OCI-LY3 (cell line): Measurements from ENCODE around the gene LAMA4.

ENCODE experiments used
- H2AFZ ChIP-seq: fragments of 200-600, 300-600 bp; shearing (Covaris generic); 2 replicates; pipeline ENCODE4 v1.6.0; 2014; ENCODE audit warnings: antibody characterized with exemption, low read depth, low read length
- H3K27ac ChIP-seq: fragments of 200-600, 300-600 bp; sonication (generic); 2 replicates; pipeline ENCODE4 v1.5.1; 2014; ENCODE audit warnings: mild to moderate bottlenecking, low read length, moderate library complexity, mixed read lengths
- H3K27me3 ChIP-seq: fragments of 200-600, 300-600 bp; sonication (generic); 2 replicates; pipeline ENCODE4 v1.6.1; 2014; ENCODE audit warnings: low read depth, low read length, mixed read lengths
- H3K36me3 ChIP-seq: fragments of 200-600, 300-600 bp; sonication (generic); replicated peaks from 2 replicates; pipeline ENCODE3; 2014; ENCODE audit warnings: low read depth, low read length, mixed read lengths
- H3K4me1 ChIP-seq: fragments of 300-600, 200-600 bp; sonication (generic); 2 replicates; pipeline ENCODE4 v1.6.1; 2014; ENCODE audit warnings: low read length, mixed read lengths
- H3K4me2 ChIP-seq: fragments of 200-600, 300-600 bp; sonication (generic); 2 replicates; pipeline ENCODE4 v1.6.1; 2014; ENCODE audit warnings: low read length, mixed read lengths
- H3K4me3 ChIP-seq: fragments of 300-600, 200-600 bp; sonication (generic); 2 replicates; pipeline ENCODE4 v1.5.1; 2014; ENCODE audit warnings: antibody characterized with exemption, mild to moderate bottlenecking, low read length, moderate library complexity
- H3K79me2 ChIP-seq: fragments of 300-600, 200-600 bp; shearing (Covaris generic); 2 replicates; pipeline ENCODE4 v1.6.1; 2014; ENCODE audit warnings: mild to moderate bottlenecking, low read length, mixed read lengths
- H3K9ac ChIP-seq: fragments of 300-600, 200-600 bp; shearing (Covaris generic); 2 replicates; pipeline ENCODE4 v1.6.0; 2014; ENCODE audit warnings: mild to moderate bottlenecking, low read length, moderate library complexity
- H3K9me3 ChIP-seq: fragments of 200-600, 300-600 bp; shearing (Covaris generic); 2 replicates; pipeline ENCODE4 v1.6.1; 2014; ENCODE audit warnings: low read length, mixed read lengths; ENCODE audit not compliant: insufficient read depth
- H4K20me1 ChIP-seq: fragments of 200-600, 300-600 bp; sonication (generic); 2 replicates; pipeline ENCODE4 v1.6.1; 2016; ENCODE audit warnings: low read length, mixed read lengths; ENCODE audit not compliant: insufficient read depth
- EZH2phosphoT487 ChIP-seq: fragments of 200-600 bp; shearing (Covaris generic); IDR thresholded peaks from 2 replicates; pipeline ENCODE4 v1.6.1; 2018; ENCODE audit warnings: antibody characterized with exemption, mixed run types, low read depth
- TF ChIP-seq, protein P1 (sequence below): fragments of 200-600, 300-600 bp; sonication (generic); IDR thresholded peaks from 2 replicates; pipeline ENCODE4 v1.5.1; 2014; ENCODE audit warnings: antibody characterized with exemption, low read length, low read depth

LAMA4 gene

DNA sequence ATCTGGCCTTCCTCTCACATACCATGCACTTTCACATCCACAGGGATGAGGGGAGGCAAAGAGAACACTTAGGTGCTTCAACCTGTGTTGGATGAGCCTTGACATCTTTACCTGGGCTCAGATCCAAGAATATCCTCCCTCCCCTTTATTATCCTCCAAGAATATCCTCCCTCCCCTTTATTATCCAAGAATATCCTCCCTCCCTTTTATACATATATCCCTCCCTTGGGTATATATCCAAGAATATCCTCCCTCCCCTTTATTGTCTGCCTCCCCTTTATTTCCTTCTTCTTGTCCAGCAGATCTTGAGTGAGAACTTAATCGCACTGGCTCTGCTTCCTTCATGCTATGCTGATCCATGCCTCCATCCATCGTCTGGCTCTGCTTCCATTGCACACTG, 30.3 kb downstream of the LAMA4 start:
- Histone ChIP-seq H3K4me1 (no peaks in the 10 kb centered on the region), H3K9me3 (no peaks in the 10 kb centered on the region), H4K20me1 (no peaks in the 10 kb centered on the region), H3K79me2 (no peaks in the 10 kb centered on the region), H3K27me3 (no peaks in the 10 kb centered on the region), H3K36me3 (no peaks in the 10 kb centered on the region), H3K27ac (no peak overlapping the region), H3K4me3 (no peak overlapping the region), H3K4me2 (no peak overlapping the region), H2AFZ (no peak overlapping the region), H3K9ac (no peak overlapping the region)
- TF ChIP-seq, protein P1, sequence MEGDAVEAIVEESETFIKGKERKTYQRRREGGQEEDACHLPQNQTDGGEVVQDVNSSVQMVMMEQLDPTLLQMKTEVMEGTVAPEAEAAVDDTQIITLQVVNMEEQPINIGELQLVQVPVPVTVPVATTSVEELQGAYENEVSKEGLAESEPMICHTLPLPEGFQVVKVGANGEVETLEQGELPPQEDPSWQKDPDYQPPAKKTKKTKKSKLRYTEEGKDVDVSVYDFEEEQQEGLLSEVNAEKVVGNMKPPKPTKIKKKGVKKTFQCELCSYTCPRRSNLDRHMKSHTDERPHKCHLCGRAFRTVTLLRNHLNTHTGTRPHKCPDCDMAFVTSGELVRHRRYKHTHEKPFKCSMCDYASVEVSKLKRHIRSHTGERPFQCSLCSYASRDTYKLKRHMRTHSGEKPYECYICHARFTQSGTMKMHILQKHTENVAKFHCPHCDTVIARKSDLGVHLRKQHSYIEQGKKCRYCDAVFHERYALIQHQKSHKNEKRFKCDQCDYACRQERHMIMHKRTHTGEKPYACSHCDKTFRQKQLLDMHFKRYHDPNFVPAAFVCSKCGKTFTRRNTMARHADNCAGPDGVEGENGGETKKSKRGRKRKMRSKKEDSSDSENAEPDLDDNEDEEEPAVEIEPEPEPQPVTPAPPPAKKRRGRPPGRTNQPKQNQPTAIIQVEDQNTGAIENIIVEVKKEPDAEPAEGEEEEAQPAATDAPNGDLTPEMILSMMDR: no peak
- TF ChIP-seq EZH2phosphoT487: no peak

GRCh38 chr6:112223070-112223861, 31.1 kb downstream of the LAMA4 start:
- Histone ChIP-seq H3K9ac (no peak overlapping the region), H3K4me3 (no peak overlapping the region), H3K27me3 (no peaks in the 10 kb centered on the region), H3K27ac (no peak overlapping the region), H3K4me1 (no peaks in the 10 kb centered on the region), H3K36me3 (no peaks in the 10 kb centered on the region), H3K4me2 (no peak overlapping the region), H2AFZ (no peak overlapping the region), H3K9me3 (no peaks in the 10 kb centered on the region), H3K79me2 (no peaks in the 10 kb centered on the region), H4K20me1 (no peaks in the 10 kb centered on the region)
- no peak for TF ChIP-seq EZH2phosphoT487
- TF ChIP-seq, protein P1: no peak

DNA sequence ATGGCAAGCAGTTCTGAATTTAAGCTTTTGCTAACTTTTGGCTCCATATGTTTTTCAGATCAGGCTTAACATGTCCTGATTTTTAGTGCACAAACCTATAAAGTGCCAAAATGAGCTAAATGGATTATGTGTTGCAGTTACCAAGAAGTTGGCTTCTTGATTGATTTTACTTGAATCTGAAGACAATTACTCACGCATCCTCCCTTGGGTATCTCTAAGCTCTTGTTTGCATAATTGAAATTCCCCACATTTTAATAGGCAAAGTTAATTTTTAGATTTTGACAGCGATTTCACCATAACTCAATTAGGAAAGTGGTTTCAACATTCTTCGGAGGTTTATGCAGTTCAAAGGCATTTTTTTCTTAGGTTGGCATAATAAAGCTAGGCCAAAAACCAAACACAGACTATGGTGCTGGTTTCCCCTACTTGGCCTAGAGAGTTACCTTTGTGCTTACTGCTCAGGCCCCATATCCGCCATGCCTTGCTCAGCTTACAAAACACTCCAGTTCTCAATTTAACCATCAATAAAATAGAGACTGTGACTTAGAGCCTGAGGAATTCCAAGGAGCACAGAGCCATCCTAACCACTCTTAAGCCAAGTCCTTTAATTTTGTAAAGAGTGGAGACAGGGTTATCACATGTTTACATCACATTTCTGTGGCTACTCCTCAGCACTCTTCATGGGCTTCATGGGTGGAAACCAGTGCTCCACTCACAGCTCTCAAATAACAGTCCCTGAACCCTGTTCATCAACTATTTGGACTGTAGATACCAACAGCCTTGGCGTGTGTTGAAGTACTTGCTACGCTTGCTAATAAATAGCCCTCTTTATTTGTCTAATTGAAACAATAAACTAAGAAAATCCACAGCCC, 32.1 kb downstream of the LAMA4 start:
- no peak overlapping the region for H3K27ac ChIP-seq
- H3K4me1 ChIP-seq: no peaks in the 10 kb centered on the region
- no peak overlapping the region for H3K9ac ChIP-seq
- no peak overlapping the region for H2AFZ ChIP-seq
- H3K9me3 ChIP-seq: no peaks in the 10 kb centered on the region
- H3K4me2 ChIP-seq: no peak overlapping the region
- H3K36me3 ChIP-seq: no peaks in the 10 kb centered on the region
- no peaks in the 10 kb centered on the region for H3K79me2 ChIP-seq
- TF ChIP-seq EZH2phosphoT487: no peak
- TF ChIP-seq, protein P1: no peak
- no peak overlapping the region for H3K4me3 ChIP-seq
- H4K20me1 ChIP-seq: no peaks in the 10 kb centered on the region
- H3K27me3 ChIP-seq: no peaks in the 10 kb centered on the region

DNA sequence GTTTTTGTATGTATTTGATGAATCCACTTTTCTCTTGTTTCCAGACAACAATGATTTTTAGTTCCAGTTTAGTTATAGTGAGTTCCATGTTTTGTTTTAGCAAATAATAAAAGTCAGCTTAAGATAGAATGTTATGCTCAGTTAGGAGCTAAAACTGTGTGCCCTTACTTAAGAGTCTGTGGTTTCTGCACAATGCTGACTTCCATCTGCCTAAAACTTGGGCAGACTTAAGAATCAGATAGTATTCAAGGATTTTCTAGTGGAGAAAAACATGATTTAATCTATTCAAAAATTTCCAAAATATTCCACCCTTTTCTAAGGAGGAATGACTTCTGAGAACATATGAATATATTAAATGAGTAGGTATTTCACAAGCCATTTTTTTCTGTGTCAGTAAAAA, 32.8 kb downstream of the LAMA4 start:
- no peak overlapping the region for H3K4me2 ChIP-seq
- no peaks in the 10 kb centered on the region for H3K9me3 ChIP-seq
- H3K4me3 ChIP-seq: no peak overlapping the region
- H4K20me1 ChIP-seq: no peaks in the 10 kb centered on the region
- H3K4me1 ChIP-seq: no peaks in the 10 kb centered on the region
- H3K36me3 ChIP-seq: no peaks in the 10 kb centered on the region
- no peaks in the 10 kb centered on the region for H3K27me3 ChIP-seq
- H3K9ac ChIP-seq: no peak overlapping the region
- no peak overlapping the region for H2AFZ ChIP-seq
- TF ChIP-seq, protein P1: no peak
- no peak for TF ChIP-seq EZH2phosphoT487
- no peaks in the 10 kb centered on the region for H3K79me2 ChIP-seq
- no peak overlapping the region for H3K27ac ChIP-seq
